GM12874 (cell line): ENCODE measurements around the gene C19orf47.

Experiments
- CTCF ChIP-seq: IDR thresholded peaks from 2 replicates; pipeline ENCODE4 v1.5.1; 2011; ENCODE audit warnings: low read depth, mild to moderate bottlenecking, control low read depth, low read length, moderate library complexity; ENCODE audit not compliant: insufficient read depth

Gene C19orf47

GRCh38 chr19:40363069-40363468 lies 14.9 kb upstream of the C19orf47 start:
- TF ChIP-seq CTCF: no peak

GRCh38 chr19:40362160-40362559 lies 14.0 kb upstream of the C19orf47 start:
- no peak for TF ChIP-seq CTCF

GRCh38 chr19:40360708-40361241 lies 12.6 kb upstream of the C19orf47 start:
- no peak for TF ChIP-seq CTCF

- TF ChIP-seq CTCF: no peak
Measured at GRCh38 chr19:40360020-40360707, 12.0 kb upstream of the C19orf47 start.

- no peak for TF ChIP-seq CTCF
Measured at GRCh38 chr19:40358773-40359172, 10.6 kb upstream of the C19orf47 start.

GRCh38 chr19:40357640-40358039 lies 9.4 kb upstream of the C19orf47 start:
- TF ChIP-seq CTCF: no peak

GRCh38 chr19:40356681-40357595 lies 8.7 kb upstream of the C19orf47 start:
- TF ChIP-seq CTCF: no peak
